ENCODE results near the gene TMCO4.

TMCO4 gene

GRCh38 chr1:19710825-19711611, 88.7 kb downstream of the TMCO4 start:
- no peak for DNase-seq

GRCh38 chr1:19709260-19709793, 90.4 kb downstream of the TMCO4 start:
- no peak for DNase-seq

GRCh38 chr1:19708567-19709110, 91.1 kb downstream of the TMCO4 start:
- no peak for DNase-seq

GRCh38 chr1:19706136-19706535, 93.6 kb downstream of the TMCO4 start:
- no peak for DNase-seq

GRCh38 chr1:19705464-19705863, 94.3 kb downstream of the TMCO4 start:
- DNase-seq: no peak

- DNase-seq: peak; percentile 58
Observed at GRCh38 chr1:19704247-19705113, 95.2 kb downstream of the TMCO4 start.

- DNase-seq: no peak
Observed at GRCh38 chr1:19703280-19703679, 96.4 kb downstream of the TMCO4 start.

- no peak for DNase-seq
Observed at GRCh38 chr1:19700079-19700777, 99.5 kb downstream of the TMCO4 start.

- DNase-seq: no peak
Observed at GRCh38 chr1:19698181-19698580, 101.5 kb downstream of the TMCO4 start.

GRCh38 chr1:19696820-19697219, 102.9 kb downstream of the TMCO4 start:
- DNase-seq: no peak

- no peak for DNase-seq
Observed at GRCh38 chr1:19695772-19696171, 103.9 kb downstream of the TMCO4 start.

GRCh38 chr1:19694298-19694697, 105.4 kb downstream of the TMCO4 start:
- no peak for DNase-seq

- no peak for DNase-seq
Observed at GRCh38 chr1:19690342-19690741, 109.4 kb downstream of the TMCO4 start.

GRCh38 chr1:19689856-19690255, 109.9 kb downstream of the TMCO4 start:
- DNase-seq: no peak

GRCh38 chr1:19689085-19689757, 110.5 kb downstream of the TMCO4 start:
- DNase-seq: no peak

GRCh38 chr1:19688041-19688842, 111.5 kb downstream of the TMCO4 start:
- no peak for DNase-seq

- DNase-seq: no peak
Observed at GRCh38 chr1:19687414-19687813, 112.3 kb downstream of the TMCO4 start.

GRCh38 chr1:19685994-19686393, 113.7 kb downstream of the TMCO4 start:
- DNase-seq: no peak

- no peak for DNase-seq
Observed at GRCh38 chr1:19684677-19685076, 115.0 kb downstream of the TMCO4 start.

- no peak for DNase-seq
Observed at GRCh38 chr1:19683351-19683750, 116.4 kb downstream of the TMCO4 start.

GRCh38 chr1:19682901-19683300, 116.8 kb downstream of the TMCO4 start:
- DNase-seq: no peak
